Measurements from ENCODE around the gene MCUB. TPM values are rescaled to one million over a fixed set of nuclear protein-coding genes. Genes with fewer than 3 reads are reported as not detected.

MCUB gene
- total and polyA plus RNA-seq, 2 donors from 2014 or later = 2.3 to 15.2 TPM

GRCh38 chr4:109631532-109632108, 71.6 kb downstream of the MCUB start:
- no peaks in the 10 kb centered on the region for H3K27me3 ChIP-seq (ENCODE audit: control insufficient read depth, insufficient read depth, low read length)
- DNase-seq (peak in 4 of 5 donors; percentile 15 to 57 (median 44)), FAIRE-seq (no peak)
- no peak overlapping the region for H3K9ac ChIP-seq (ENCODE audit: low read length in 3 of 3)
- H3K4me3 ChIP-seq (ENCODE audit: low read length in 3 of 3) = no peak overlapping the region
- intact Hi-C loops (cut with DNase I) = no loop called here
- no peaks in the 10 kb centered on the region for H3K9me3 ChIP-seq (ENCODE audit: control insufficient read depth in 2 of 3, insufficient read depth in 1 of 3, low read length in 3 of 3)
- TF ChIP-seq CTCF (IDR thresholded peaks at IDR 0.05; ENCODE audit: borderline replicate concordance, extremely low read depth, insufficient read depth) = no peak
- H3K36me3 ChIP-seq (ENCODE audit: control insufficient read depth in 2 of 3, insufficient read depth in 3 of 3, low read length in 3 of 3) = no peaks in the 10 kb centered on the region
- no peak overlapping the region for H3K27ac ChIP-seq (ENCODE audit: low read depth in 2 of 2, low read length in 2 of 2)
- no peaks in the 10 kb centered on the region for H3K4me1 ChIP-seq (ENCODE audit: control insufficient read depth in 2 of 3, insufficient read depth in 2 of 3, low read depth in 1 of 3, low read length in 3 of 3)

- Histone ChIP-seq H3K9ac (ENCODE audit: low read length in 3 of 3) (no peak overlapping the region), H3K9me3 (ENCODE audit: control insufficient read depth in 2 of 3, insufficient read depth in 1 of 3, low read length in 3 of 3) (peaks cover 0 to 9% (median 2%) of the 10 kb centered on the region in 3 donors), H3K4me1 (ENCODE audit: control insufficient read depth in 2 of 3, insufficient read depth in 2 of 3, low read depth in 1 of 3, low read length in 3 of 3) (no peaks in the 10 kb centered on the region), H3K36me3 (ENCODE audit: control insufficient read depth in 2 of 3, insufficient read depth in 3 of 3, low read length in 3 of 3) (no peaks in the 10 kb centered on the region), H3K27ac (ENCODE audit: low read depth in 2 of 2, low read length in 2 of 2) (no peak overlapping the region), H3K27me3 (ENCODE audit: control insufficient read depth, insufficient read depth, low read length) (no peaks in the 10 kb centered on the region), H3K4me3 (ENCODE audit: low read length in 3 of 3) (no peak overlapping the region)
- TF ChIP-seq CTCF (IDR thresholded peaks at IDR 0.05; ENCODE audit: borderline replicate concordance, extremely low read depth, insufficient read depth) = no peak
- intact Hi-C loops (cut with DNase I) = no loop called here
- FAIRE-seq (no peak), DNase-seq (no peak)
Observed at GRCh38 chr4:109640644-109641043, 80.6 kb downstream of the MCUB start.

- DNase-seq (no peak), FAIRE-seq (no peak)
- Histone ChIP-seq H3K27ac (ENCODE audit: low read depth in 2 of 2, low read length in 2 of 2) (no peak overlapping the region), H3K9me3 (ENCODE audit: control insufficient read depth in 2 of 3, insufficient read depth in 1 of 3, low read length in 3 of 3) (peaks cover 0 to 9% (median 0%) of the 10 kb centered on the region in 3 donors), H3K9ac (ENCODE audit: low read length in 3 of 3) (no peak overlapping the region), H3K4me3 (ENCODE audit: low read length in 3 of 3) (no peak overlapping the region), H3K36me3 (ENCODE audit: control insufficient read depth in 2 of 3, insufficient read depth in 3 of 3, low read length in 3 of 3) (no peaks in the 10 kb centered on the region), H3K4me1 (ENCODE audit: control insufficient read depth in 2 of 3, insufficient read depth in 2 of 3, low read depth in 1 of 3, low read length in 3 of 3) (no peaks in the 10 kb centered on the region), H3K27me3 (ENCODE audit: control insufficient read depth, insufficient read depth, low read length) (no peaks in the 10 kb centered on the region)
- TF ChIP-seq CTCF (IDR thresholded peaks at IDR 0.05; ENCODE audit: borderline replicate concordance, extremely low read depth, insufficient read depth) = no peak
- intact Hi-C loops (cut with DNase I) = no loop called here
Observed at GRCh38 chr4:109645874-109646710, 86.0 kb downstream of the MCUB start.
